GM19452 (cell line): ENCODE data around the gene RNF169.

Source experiments
- ATAC-seq: cut with Tn5 transposase; IDR thresholded peaks from one replicate; pipeline ENCODE4 v1.9.1; 2021; ENCODE audit not compliant: unreplicated experiment

RNF169 gene

GRCh38 chr11:74748211-74749126 lies at the start of gene RNF169:
TSS of gene RNF169 (plus strand) at chr11:74748849. CDS start at chr11:74748881, 32 bp downstream.
- ATAC-seq, result peak; percentile 94

- ATAC-seq, result no peak
Observed at GRCh38 chr11:74699615-74700396, 48.8 kb upstream of the RNF169 start.

GRCh38 chr11:74701351-74701750 lies 47.3 kb upstream of the RNF169 start:
- ATAC-seq, result no peak

GRCh38 chr11:74702383-74703007 lies 46.2 kb upstream of the RNF169 start:
- ATAC-seq, result no peak

GRCh38 chr11:74703211-74703610 lies 45.4 kb upstream of the RNF169 start:
- ATAC-seq, result no peak

GRCh38 chr11:74707182-74707581 lies 41.5 kb upstream of the RNF169 start:
- ATAC-seq, result no peak

- ATAC-seq, result no peak
Observed at GRCh38 chr11:74707602-74708510, 40.8 kb upstream of the RNF169 start.

- no peak for ATAC-seq
Observed at GRCh38 chr11:74709175-74709574, 39.5 kb upstream of the RNF169 start.

GRCh38 chr11:74710281-74710938 lies 38.2 kb upstream of the RNF169 start:
- no peak for ATAC-seq

GRCh38 chr11:74713686-74714085 lies 35.0 kb upstream of the RNF169 start:
- no peak for ATAC-seq

- ATAC-seq, result no peak
Observed at GRCh38 chr11:74714904-74715303, 33.7 kb upstream of the RNF169 start.

GRCh38 chr11:74717221-74717969 lies 31.3 kb upstream of the RNF169 start:
- ATAC-seq, result no peak

GRCh38 chr11:74719011-74719410 lies 29.6 kb upstream of the RNF169 start:
- no peak for ATAC-seq

- ATAC-seq, result no peak
Observed at GRCh38 chr11:74720596-74721478, 27.8 kb upstream of the RNF169 start.

GRCh38 chr11:74721479-74721835 lies 27.2 kb upstream of the RNF169 start:
- no peak for ATAC-seq

- ATAC-seq, result no peak
Observed at GRCh38 chr11:74723511-74723910, 25.1 kb upstream of the RNF169 start.

- ATAC-seq, result no peak
Observed at GRCh38 chr11:74725701-74726100, 22.9 kb upstream of the RNF169 start.

GRCh38 chr11:74726547-74727182 lies 22.0 kb upstream of the RNF169 start:
- ATAC-seq, result peak; percentile 86
